IPS DF 6.9 (cell line): Measurements from ENCODE around the gene CRHBP.
"Not testable (repeated sequence)": the region's sequence is repeated elsewhere in the genome, so short reads cannot be mapped to it uniquely, and the experiment has no call there.

ENCODE experiments used
- DNase-seq: peaks from one replicate; pipeline ENCODE4 v3.0.0-alpha.2; 2013; ENCODE audit warnings: low read depth, low spot score
- H3K27ac ChIP-seq: one replicate; pipeline ENCODE4 v1.5.1; 2013; ENCODE audit warnings: low read length, control low read depth
- H3K27me3 ChIP-seq: 2 replicates; pipeline ENCODE4 v1.6.1; 2013; ENCODE audit warnings: mild to moderate bottlenecking, low read length; ENCODE audit not compliant: control insufficient read depth, insufficient read depth
- H3K36me3 ChIP-seq: 2 replicates; pipeline ENCODE4 v1.6.1; 2013; ENCODE audit warnings: low read length; ENCODE audit not compliant: control insufficient read depth, insufficient read depth
- H3K4me1 ChIP-seq: 2 replicates; pipeline ENCODE4 v1.6.1; 2013; ENCODE audit warnings: low read length; ENCODE audit not compliant: control insufficient read depth, insufficient read depth
- H3K4me3 ChIP-seq: 2 replicates; pipeline ENCODE4 v1.5.1; 2013; ENCODE audit warnings: mild to moderate bottlenecking, low read length
- H3K9me3 ChIP-seq: 2 replicates; pipeline ENCODE4 v1.6.1; 2013; ENCODE audit warnings: low read length, inconsistent platforms; ENCODE audit not compliant: control insufficient read depth, insufficient read depth
- WGBS: extraction: QIAGEN DNeasy Blood & Tissue Kit; methylation state at CpG from one replicate; pipeline ENCODE4 v1.1.7; 2013; ENCODE audit warnings: mixed read lengths, missing lambda C conversion rate; ENCODE audit not compliant: insufficient read length, insufficient coverage; 5-methylcytosine and 5-hydroxymethylcytosine counted together

Gene CRHBP

DNA sequence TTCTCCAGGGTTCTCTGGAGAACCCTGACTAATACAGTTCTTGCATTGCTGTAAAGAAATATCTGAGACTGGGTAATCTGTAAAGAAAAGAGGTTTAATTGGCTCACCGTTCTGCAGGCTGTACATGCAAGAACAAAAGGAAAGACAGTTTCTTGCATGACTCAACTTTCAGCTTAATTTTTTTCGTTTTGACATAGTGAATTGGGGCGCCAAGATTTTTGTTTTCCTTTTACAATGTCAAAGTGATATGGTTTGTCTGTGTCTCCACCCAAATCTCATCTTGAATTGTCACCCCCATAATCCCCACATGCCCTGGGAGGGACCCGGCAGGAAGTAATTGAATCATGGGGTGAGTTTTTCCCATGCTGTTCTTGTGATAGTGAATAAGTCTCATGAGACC is 11.8 kb upstream of the CRHBP start:
- no peak overlapping the region for H3K27ac ChIP-seq
- H3K4me3 ChIP-seq = no peak overlapping the region
- DNase-seq = no peak
- no peaks in the 10 kb centered on the region for H3K27me3 ChIP-seq
- H3K36me3 ChIP-seq = no peaks in the 10 kb centered on the region
- no CpG with 5 or more reads among the region's 4 CpGs for WGBS
- H3K4me1 ChIP-seq = no peaks in the 10 kb centered on the region
- H3K9me3 ChIP-seq = no peaks in the 10 kb centered on the region

DNA sequence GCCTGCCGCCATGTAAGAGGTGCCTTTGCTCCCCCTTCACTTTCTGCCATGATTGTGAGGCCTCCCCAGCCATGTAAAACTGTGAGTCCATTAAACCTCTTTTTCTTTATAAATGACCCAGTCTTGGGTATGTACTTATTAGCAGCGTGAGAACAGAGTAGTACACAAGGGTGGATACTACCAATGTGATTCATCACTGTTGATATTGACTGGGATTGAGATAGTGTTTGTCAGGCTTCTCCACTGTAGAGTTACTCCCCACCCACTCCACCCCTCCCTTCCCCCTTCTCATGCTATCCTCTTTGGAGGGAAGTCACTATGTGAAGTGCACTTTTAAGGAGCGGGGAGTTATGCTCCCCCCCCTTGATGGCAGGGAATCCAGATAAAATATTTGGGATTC is 11.4 kb upstream of the CRHBP start:
- no peaks in the 10 kb centered on the region for H3K36me3 ChIP-seq
- no CpG with 5 or more reads among the region's 3 CpGs for WGBS
- no peak overlapping the region for H3K27ac ChIP-seq
- no peaks in the 10 kb centered on the region for H3K4me1 ChIP-seq
- H3K9me3 ChIP-seq = no peaks in the 10 kb centered on the region
- no peaks in the 10 kb centered on the region for H3K27me3 ChIP-seq
- DNase-seq = no peak
- H3K4me3 ChIP-seq = no peak overlapping the region

DNA sequence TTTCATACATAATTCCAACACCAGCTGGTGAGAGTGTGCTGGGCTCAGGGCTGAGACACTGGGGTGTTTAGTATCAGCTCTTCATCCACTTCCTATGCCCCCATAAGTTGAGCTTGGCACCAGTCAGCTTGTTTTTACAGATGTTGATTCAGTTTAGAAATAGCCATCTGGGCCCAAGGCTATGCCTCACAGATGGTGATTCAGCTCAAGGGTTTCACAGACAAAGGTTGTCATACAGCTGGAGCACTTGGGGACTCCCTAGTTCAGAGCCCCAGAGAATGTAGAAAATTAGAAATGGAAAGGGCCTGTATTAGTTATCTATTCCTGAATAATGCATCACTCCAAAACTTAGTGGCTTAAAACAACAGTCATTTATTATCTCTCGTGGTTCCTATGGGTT is 10.3 kb upstream of the CRHBP start:
- H3K4me3 ChIP-seq = no peak overlapping the region
- no peaks in the 10 kb centered on the region for H3K36me3 ChIP-seq
- no peak for DNase-seq
- H3K27me3 ChIP-seq = no peaks in the 10 kb centered on the region
- H3K4me1 ChIP-seq = no peaks in the 10 kb centered on the region
- no peak overlapping the region for H3K27ac ChIP-seq
- no peaks in the 10 kb centered on the region for H3K9me3 ChIP-seq
- WGBS = no CpG with 5 or more reads among the region's 1 CpG

DNA sequence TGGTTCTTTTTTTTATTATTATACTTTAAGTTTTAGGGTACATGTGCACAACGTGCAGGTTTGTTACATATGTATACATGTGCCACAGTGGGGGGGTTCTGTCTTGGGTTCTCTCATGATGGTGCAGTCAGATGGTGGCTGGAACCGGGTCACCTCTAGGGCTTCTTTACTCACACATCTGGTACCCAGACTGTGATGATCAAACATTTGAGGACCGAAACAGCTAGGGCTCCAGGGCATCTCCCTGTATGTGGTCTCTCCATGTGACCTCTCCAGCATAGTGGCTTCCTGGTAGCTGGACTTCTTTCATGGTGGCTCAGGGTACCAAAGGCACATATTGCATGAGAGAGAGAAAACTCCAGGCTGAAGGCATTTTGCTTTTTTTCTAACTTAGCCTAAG is 9.8 kb upstream of the CRHBP start:
- Histone ChIP-seq H3K27me3 (no peaks in the 10 kb centered on the region), H3K4me1 (no peaks in the 10 kb centered on the region), H3K4me3 (no peak overlapping the region), H3K27ac (no peak overlapping the region), H3K9me3 (no peaks in the 10 kb centered on the region), H3K36me3 (no peaks in the 10 kb centered on the region)
- DNase-seq = no peak
- WGBS = no CpG with 5 or more reads among the region's 3 CpGs

DNA sequence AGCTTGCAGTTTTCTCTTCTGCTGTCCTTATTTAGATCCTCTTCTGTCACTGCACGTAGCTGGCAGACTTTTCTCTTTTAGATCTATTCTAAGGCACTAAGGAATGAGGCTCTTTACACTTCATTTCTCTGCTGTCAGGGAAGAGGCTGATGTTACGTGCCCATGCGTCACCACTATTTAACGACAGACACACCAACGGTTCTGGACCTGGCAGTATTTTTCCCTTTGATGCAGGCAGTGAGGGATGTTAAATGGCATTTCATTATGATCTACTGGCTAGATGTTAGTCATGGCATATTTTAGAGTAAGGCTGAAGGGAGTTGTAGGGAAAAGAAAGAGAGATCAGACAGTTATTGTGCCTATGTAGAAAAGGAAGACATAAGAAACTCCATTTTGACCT is 8.2 kb upstream of the CRHBP start:
- WGBS = no CpG with 5 or more reads among the region's 5 CpGs
- Histone ChIP-seq H3K27me3 (no peaks in the 10 kb centered on the region), H3K27ac (no peak overlapping the region), H3K4me3 (no peak overlapping the region), H3K9me3 (no peaks in the 10 kb centered on the region), H3K36me3 (no peaks in the 10 kb centered on the region), H3K4me1 (no peaks in the 10 kb centered on the region)
- no peak for DNase-seq

DNA sequence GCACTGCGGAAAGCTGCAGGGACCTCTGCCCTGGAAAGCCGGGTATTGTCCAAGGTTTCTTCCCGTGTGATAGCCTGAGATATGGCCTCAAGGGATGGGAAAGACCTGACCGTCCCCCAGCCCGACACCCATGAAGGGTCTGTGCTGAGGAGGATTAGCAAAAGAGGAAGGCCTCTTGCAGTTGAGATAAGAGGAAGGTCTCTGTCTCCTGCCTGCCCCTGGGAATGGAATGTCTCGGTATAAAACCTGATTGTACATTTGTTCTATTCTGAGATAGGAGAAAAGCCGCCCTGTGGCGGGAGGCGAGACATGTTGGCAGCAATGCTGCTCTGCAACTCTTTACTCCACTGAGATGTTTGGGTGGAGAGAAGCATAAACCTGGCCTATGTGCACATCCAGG is 7.6 kb upstream of the CRHBP start:
- not testable (repeated sequence) for H3K36me3 ChIP-seq, H3K4me1 ChIP-seq, H3K9me3 ChIP-seq, DNase-seq, H3K27me3 ChIP-seq, H3K4me3 ChIP-seq, H3K27ac ChIP-seq
- WGBS = no CpG with 5 or more reads among the region's 9 CpGs

DNA sequence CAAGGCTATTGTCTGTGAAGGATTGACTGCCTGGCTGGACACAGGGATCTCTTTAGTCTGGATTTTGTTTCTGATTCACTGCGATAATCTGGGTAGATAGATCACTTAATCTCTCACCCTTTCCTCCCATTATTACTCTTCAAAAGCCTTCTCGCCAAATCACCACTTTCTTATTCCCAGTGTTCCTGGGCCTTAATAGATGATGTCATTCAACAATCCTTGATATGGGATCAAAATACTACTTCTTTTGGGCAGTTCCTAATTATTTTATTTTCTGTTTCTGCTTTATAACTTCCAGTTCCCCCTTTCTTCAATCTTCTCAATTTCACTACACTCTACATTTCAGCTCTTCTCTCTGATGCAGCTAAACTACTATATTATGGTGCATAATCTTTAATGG is 6.8 kb upstream of the CRHBP start:
- H3K4me3 ChIP-seq = no peak overlapping the region
- H3K4me1 ChIP-seq = no peaks in the 10 kb centered on the region
- WGBS = no CpG with 5 or more reads among the region's 2 CpGs
- no peaks in the 10 kb centered on the region for H3K9me3 ChIP-seq
- no peak overlapping the region for H3K27ac ChIP-seq
- no peaks in the 10 kb centered on the region for H3K27me3 ChIP-seq
- no peaks in the 10 kb centered on the region for H3K36me3 ChIP-seq
- no peak for DNase-seq

DNA sequence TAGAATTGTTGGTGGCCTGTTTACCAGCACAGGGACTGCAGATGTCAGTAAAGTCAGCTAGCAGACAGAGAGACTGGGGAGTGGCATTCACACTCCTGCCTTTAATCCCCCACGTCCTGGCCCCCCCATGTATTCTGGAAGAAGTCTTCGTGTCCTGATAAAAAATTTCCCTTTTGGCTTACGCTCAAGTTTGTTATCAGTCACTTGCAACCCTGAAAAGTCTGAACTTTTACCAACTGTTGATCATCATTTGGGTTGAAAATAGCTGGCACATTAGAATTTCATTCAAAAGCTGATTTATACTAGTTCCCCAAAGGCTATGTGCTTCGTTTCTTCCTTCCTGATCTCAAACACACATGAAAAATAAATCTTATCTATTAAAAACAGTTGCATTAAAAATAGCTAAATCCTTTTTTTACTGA is 5.8 kb upstream of the CRHBP start:
- DNase-seq = no peak
- WGBS = no CpG with 5 or more reads among the region's 4 CpGs
- no peaks in the 10 kb centered on the region; the same call in 1 of the 2 replicates for H3K27me3 ChIP-seq
- no peaks in the 10 kb centered on the region for H3K9me3 ChIP-seq
- H3K36me3 ChIP-seq = no peaks in the 10 kb centered on the region
- H3K27ac ChIP-seq = no peak overlapping the region
- H3K4me1 ChIP-seq = no peaks in the 10 kb centered on the region
- H3K4me3 ChIP-seq = no peak overlapping the region

DNA sequence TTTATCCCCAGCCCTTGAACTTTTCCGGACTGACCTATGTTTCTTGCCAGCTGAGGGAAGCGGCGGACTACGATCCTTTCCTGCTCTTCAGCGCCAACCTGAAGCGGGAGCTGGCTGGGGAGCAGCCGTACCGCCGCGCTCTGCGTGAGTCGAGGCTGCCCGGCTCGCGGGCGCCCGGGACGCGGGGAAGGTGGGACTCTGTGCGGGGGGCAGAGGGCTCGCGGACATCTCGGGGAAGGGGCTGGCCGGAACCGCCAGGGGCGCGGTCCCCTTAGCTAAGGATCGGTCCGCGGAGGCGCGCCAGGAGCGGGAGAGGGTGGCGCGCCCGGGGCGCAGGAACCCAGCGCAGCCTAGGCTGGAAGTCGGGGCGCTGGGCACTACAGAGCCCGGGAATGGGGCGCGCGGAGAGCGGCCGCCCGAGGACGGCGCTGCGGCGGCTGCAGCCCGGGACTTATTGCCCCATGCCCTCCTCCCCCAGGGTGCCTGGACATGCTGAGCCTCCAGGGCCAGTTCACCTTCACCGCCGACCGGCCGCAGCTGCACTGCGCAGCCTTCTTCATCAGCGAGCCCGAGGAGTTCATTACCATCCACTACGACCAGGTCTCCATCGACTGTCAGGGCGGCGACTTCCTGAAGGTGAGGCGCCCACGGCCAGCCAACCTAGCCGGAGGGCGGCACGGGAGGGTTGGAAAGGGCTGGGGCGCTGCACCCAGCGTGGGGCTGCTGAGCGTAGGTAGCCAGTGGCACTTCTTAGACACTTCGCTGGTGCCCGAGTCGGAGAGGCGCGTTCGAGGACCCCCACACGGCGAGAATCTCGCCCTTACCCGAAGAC is 922 bp downstream of the CRHBP start:
- H3K4me1 ChIP-seq = peaks cover under 1% of the 10 kb centered on the region; the same call in 1 of the 2 replicates
- peaks cover 25% of the 10 kb centered on the region for H3K27me3 ChIP-seq
- H3K36me3 ChIP-seq = no peaks in the 10 kb centered on the region
- no CpG with 5 or more reads among the region's 81 CpGs for WGBS
- H3K9me3 ChIP-seq = no peaks in the 10 kb centered on the region
- no peak for DNase-seq
- H3K4me3 ChIP-seq = peak overlapping the region; percentile 44; the same call in 1 of the 2 replicates
- no peak overlapping the region for H3K27ac ChIP-seq

DNA sequence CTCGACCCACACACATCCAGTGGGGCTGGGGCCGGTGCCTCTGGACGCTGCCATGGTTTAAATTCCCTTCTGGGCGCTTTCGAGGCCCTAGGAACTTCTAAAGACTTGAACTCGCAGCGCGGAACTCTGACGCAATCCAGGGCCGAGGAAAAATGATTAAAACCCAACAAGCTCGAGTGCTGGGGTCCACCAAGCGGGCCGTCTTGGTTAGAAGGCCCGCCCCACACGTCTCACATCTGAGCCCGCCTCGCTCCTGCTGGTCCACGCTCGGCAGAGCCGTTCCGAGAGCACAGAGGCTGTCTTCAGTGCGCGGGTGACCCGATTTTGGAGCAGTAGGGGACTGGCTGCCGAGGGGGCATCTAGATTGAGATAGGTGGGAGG is 1.5 kb downstream of the CRHBP start:
- Histone ChIP-seq H3K27ac (no peak overlapping the region), H3K9me3 (no peaks in the 10 kb centered on the region), H3K4me1 (peaks cover 1% of the 10 kb centered on the region; the same call in 1 of the 2 replicates), H3K27me3 (peaks cover 25% of the 10 kb centered on the region), H3K36me3 (no peaks in the 10 kb centered on the region), H3K4me3 (peak overlapping the region; percentile 44; the same call in 1 of the 2 replicates)
- DNase-seq = no peak
- no CpG with 5 or more reads among the region's 25 CpGs for WGBS

DNA sequence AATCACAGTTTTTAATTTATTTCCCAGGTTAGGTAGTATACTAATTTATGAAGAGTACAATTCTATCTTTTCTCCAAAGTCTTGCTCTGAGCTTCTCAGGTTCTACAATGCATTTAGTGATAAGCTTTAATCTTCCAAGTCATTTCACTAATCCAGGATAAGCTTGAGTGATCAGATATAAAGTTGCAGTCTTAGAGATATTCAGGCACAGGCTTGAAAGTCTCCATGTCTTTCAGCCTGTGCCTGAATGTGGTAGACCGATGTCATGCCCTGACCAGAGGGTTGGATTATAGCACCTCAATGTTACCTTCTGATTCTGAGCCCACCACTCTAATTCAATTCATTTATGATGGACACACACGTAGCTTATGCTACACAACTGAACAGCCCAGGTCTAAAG is 3.2 kb downstream of the CRHBP start:
- Histone ChIP-seq H3K9me3 (no peaks in the 10 kb centered on the region), H3K27me3 (peaks cover 25% of the 10 kb centered on the region), H3K27ac (no peak overlapping the region), H3K36me3 (no peaks in the 10 kb centered on the region), H3K4me3 (no peak overlapping the region), H3K4me1 (peaks cover 1% of the 10 kb centered on the region; the same call in 1 of the 2 replicates)
- no CpG with 5 or more reads among the region's 2 CpGs for WGBS
- no peak for DNase-seq
